HCT116 (cell line): ENCODE results near the gene HOMER2. TPM values are rescaled to one million over a fixed set of nuclear protein-coding genes. Genes with fewer than 3 reads are reported as not detected.

Experiments used
- ATAC-seq: fragments of 200-7000 bp; cut with Tn5 transposase; 2 replicates; pipeline ENCODE4 v1.9.1; 2020; ENCODE audit warnings: mild to moderate bottlenecking, moderate library complexity
- BruUV-seq: library from RNA; stranded (reverse); fragments of 400-500 nt; replicated peaks from 2 replicates; lab custom pipeline; 2021; lab: Mats Ljungman, UMichigan
- CTCF ChIA-PET: fragments of 300-600 bp; sonication (Branson Sonifier 250); formaldehyde crosslinking; loops from one replicate; lab custom pipeline; 2021; ENCODE audit warnings: antibody characterized with exemption; lab: Charles Lee
- POLR2A ChIA-PET: fragments of 300-600, 350-600 bp; sonication (Branson Sonifier 250); formaldehyde crosslinking; loops from one replicate; lab custom pipeline; 2021; ENCODE audit warnings: antibody characterized with exemption; lab: Charles Lee
- RAD21 ChIA-PET, 2 experiments: fragments of 300-600 bp; sonication (Branson Sonifier 250); formaldehyde crosslinking; loops; one replicate each; lab custom pipeline; 2023; ENCODE audit warnings: low total read pairs in 2 of 2; ENCODE audit not compliant: uncharacterized antibody in 2 of 2, unreplicated experiment in 2 of 2, low non-redundant PET in 1 of 2; lab: Charles Lee
- DNase-seq: peaks from one replicate; pipeline ENCODE4 v3.0.0-alpha.2; 2010; ENCODE audit warnings: low read depth, low spot score
- H2AFZ ChIP-seq: fragments of 200-600 bp; shearing (Covaris generic), sonication (generic); 2 replicates; pipeline ENCODE4 v1.6.1; 2017; ENCODE audit warnings: low read depth, mixed run types, mixed read lengths, antibody characterized with exemption, low read length; ENCODE audit not compliant: poor library complexity, severe bottlenecking
- H3K27ac ChIP-seq: 2 replicates; pipeline ENCODE4 v1.5.1; 2012; ENCODE audit warnings: low read depth, low read length
- H3K27me3 ChIP-seq: fragments of 200-600 bp; sonication (generic); 2 replicates; pipeline ENCODE4 v1.6.1; 2016; ENCODE audit warnings: mixed run types, low read length, mixed read lengths; ENCODE audit not compliant: insufficient read depth
- H3K36me3 ChIP-seq, 2 experiments: fragments of 200-500 bp in 1 of 2; fragments of 200-600 bp in 1 of 2; sonication (Bioruptor generic) in 1 of 2; sonication (generic) in 1 of 2; 2 replicates each; pipeline versions ENCODE4 v1.5.1 to v1.6.1; 2014 to 2016; ENCODE audit warnings: low read length in 2 of 2, inconsistent platforms in 1 of 2, mixed read lengths in 1 of 2, mixed run types in 1 of 2; ENCODE audit not compliant: insufficient read depth in 2 of 2, control insufficient read depth in 1 of 2
- H3K4me1 ChIP-seq, 2 experiments: fragments of 200-600 bp in 1 of 2; sonication (generic) in 1 of 2; 2 replicates each; pipeline versions ENCODE4 v1.5.1 to v1.6.1; 2012 to 2017; ENCODE audit warnings: low read length in 2 of 2, inconsistent platforms in 1 of 2, mild to moderate bottlenecking in 1 of 2, mixed read lengths in 1 of 2, mixed run types in 1 of 2, moderate library complexity in 1 of 2; ENCODE audit not compliant: insufficient read depth in 2 of 2, control insufficient read depth in 1 of 2
- H3K4me2 ChIP-seq: fragments of 200-600 bp; sonication (generic); 2 replicates; pipeline ENCODE4 v1.6.1; 2017; ENCODE audit warnings: mixed run types, low read length, mixed read lengths
- H3K4me3 ChIP-seq, 2 experiments: fragments of 200-600 bp in 1 of 2; sonication (generic) in 1 of 2; replicated peaks in 1 of 2; 2 replicates each; pipeline ENCODE4 v1.5.1; 2011 to 2016; ENCODE audit warnings: low read length in 2 of 2, control low read depth in 1 of 2, low read depth in 1 of 2, mild to moderate bottlenecking in 1 of 2, mixed read lengths in 1 of 2, mixed run types in 1 of 2
- H3K79me2 ChIP-seq: fragments of 200-600 bp; sonication (generic); 2 replicates; pipeline ENCODE4 v1.6.1; 2017; ENCODE audit warnings: mild to moderate bottlenecking, mixed run types, low read length, moderate library complexity, mixed read lengths; ENCODE audit not compliant: insufficient read depth
- H3K9ac ChIP-seq: fragments of 200-600 bp; sonication (generic); 2 replicates; pipeline ENCODE4 v1.6.1; 2016; ENCODE audit warnings: low read length, mixed read lengths
- H3K9me2 ChIP-seq: fragments of 200-600 bp; sonication (generic), shearing (Covaris generic); 2 replicates; pipeline ENCODE4 v1.6.1; 2017; ENCODE audit warnings: mixed run types, mild to moderate bottlenecking, moderate library complexity; ENCODE audit not compliant: insufficient read depth
- H3K9me3 ChIP-seq, 2 experiments: fragments of 200-500 bp in 1 of 2; fragments of 200-600 bp in 1 of 2; sonication (Bioruptor generic) in 1 of 2; sonication (generic) in 1 of 2; 2 replicates each; pipeline ENCODE4 v1.6.1; 2014 to 2017; ENCODE audit warnings: low read length in 2 of 2, mixed read lengths in 2 of 2, inconsistent platforms in 1 of 2, low read depth in 1 of 2, mild to moderate bottlenecking in 1 of 2, mixed run types in 1 of 2, moderate library complexity in 1 of 2; ENCODE audit not compliant: control insufficient read depth in 1 of 2, insufficient read depth in 1 of 2
- H4K20me1 ChIP-seq: fragments of 200-600 bp; sonication (generic), shearing (Covaris generic); 2 replicates; pipeline ENCODE4 v1.6.1; 2017; ENCODE audit warnings: mixed run types, mild to moderate bottlenecking, moderate library complexity; ENCODE audit not compliant: insufficient read depth
- CEBPB ChIP-seq: IDR thresholded peaks from 2 replicates; pipeline ENCODE4 v1.6.1; 2012; ENCODE audit warnings: low read depth
- EGR1 ChIP-seq: IDR thresholded peaks from 2 replicates; pipeline ENCODE4 v1.6.1; 2012; ENCODE audit warnings: low read depth
- ELF1 ChIP-seq: IDR thresholded peaks from 2 replicates; pipeline ENCODE4 v1.6.1; 2012; ENCODE audit warnings: low read depth, borderline replicate concordance
- EZH2 ChIP-seq: fragments of 200-600 bp; sonication (generic); IDR thresholded peaks from 2 replicates; pipeline ENCODE4 v1.6.1; 2017; ENCODE audit warnings: antibody characterized with exemption, mixed run types
- EZH2phosphoT487 ChIP-seq: fragments of 200-600 bp; IDR thresholded peaks from 2 replicates; pipeline ENCODE4 v1.6.1; 2018; ENCODE audit warnings: antibody characterized with exemption, borderline replicate concordance
- FOSL1 ChIP-seq: IDR thresholded peaks from 2 replicates; pipeline ENCODE4 v1.6.1; 2012; ENCODE audit warnings: low read depth
- JUND ChIP-seq: IDR thresholded peaks from 2 replicates; pipeline ENCODE4 v1.6.1; 2012
- POLR2AphosphoS5 ChIP-seq: IDR thresholded peaks from 2 replicates; pipeline ENCODE4 v1.6.1; 2011; ENCODE audit warnings: mild to moderate bottlenecking, low read depth, low read length, moderate library complexity
- RAD21 ChIP-seq: IDR thresholded peaks from 2 replicates; pipeline ENCODE4 v1.6.1; 2012; ENCODE audit warnings: low read depth, mild to moderate bottlenecking
- SIN3A ChIP-seq: IDR thresholded peaks from 2 replicates; pipeline ENCODE4 v1.6.1; 2012; ENCODE audit warnings: low read depth
- SP1 ChIP-seq: IDR thresholded peaks from 2 replicates; pipeline ENCODE4 v1.6.1; 2012; ENCODE audit warnings: low read depth
- SRF ChIP-seq: IDR thresholded peaks from 2 replicates; pipeline ENCODE4 v1.6.1; 2012; ENCODE audit warnings: low read depth
- TCF7L2 ChIP-seq: IDR thresholded peaks from 2 replicates; pipeline ENCODE4 v1.7.0; 2011; ENCODE audit warnings: borderline replicate concordance, inconsistent platforms; ENCODE audit not compliant: insufficient read depth, insufficient read length; ENCODE audit errors: extremely low read depth
- YY1 ChIP-seq: IDR thresholded peaks from 2 replicates; pipeline ENCODE4 v1.6.1; 2011; ENCODE audit warnings: low read length, low read depth, moderate library complexity, mild to moderate bottlenecking; ENCODE audit not compliant: insufficient replicate concordance; ENCODE audit errors: extremely low read depth
- ZNF274 ChIP-seq: fragments of 200-500 bp; sonication (Bioruptor generic); IDR thresholded peaks from 2 replicates; pipeline ENCODE4 v1.6.1; 2014; ENCODE audit warnings: mild to moderate bottlenecking, low read depth, low read length, inconsistent platforms
- intact Hi-C: fragments of 100-400 bp; cut with micrococcal nuclease; formaldehyde crosslinking; loops from 2 replicates; pipeline ENCODE4 v1.10.0; 2022
- total RNA-seq: library from RNA; stranded (reverse); gene quantifications from one replicate; pipeline ENCODE4 v1.2.1, GENCODE V29; 2021; ENCODE audit not compliant: unreplicated experiment
- TF ChIP-seq, protein P1 (sequence below), 3 experiments: fragments of 200-600 bp in 1 of 3; sonication (generic) in 1 of 3; IDR thresholded peaks in 2 of 3; conservative IDR thresholded peaks in 1 of 3; 2 replicates each; pipeline ENCODE4 v1.5.1; 2012 to 2017; ENCODE audit warnings: low read depth in 2 of 3, low read length in 2 of 3, antibody characterized with exemption in 1 of 3, borderline replicate concordance in 1 of 3, control low read depth in 1 of 3, mild to moderate bottlenecking in 1 of 3, mixed read lengths in 1 of 3, mixed run types in 1 of 3, moderate library complexity in 1 of 3; ENCODE audit not compliant: insufficient read depth in 1 of 3
- TF ChIP-seq, protein P2 (sequence below): IDR thresholded peaks from 2 replicates; pipeline ENCODE4 v1.6.1; 2012; ENCODE audit warnings: low read depth
- TF ChIP-seq, protein P3 (sequence below): IDR thresholded peaks from 2 replicates; pipeline ENCODE4 v1.6.1; 2012
- TF ChIP-seq, protein P4 (sequence below): IDR thresholded peaks from 2 replicates; pipeline ENCODE4 v1.6.1; 2011; ENCODE audit warnings: mild to moderate bottlenecking, low read length, moderate library complexity; ENCODE audit not compliant: insufficient replicate concordance; ENCODE audit errors: extremely low read depth
- TF ChIP-seq, protein P5 (sequence below): IDR thresholded peaks from 2 replicates; pipeline ENCODE4 v1.6.1; 2012

Gene HOMER2
- total RNA-seq, 1 experiment from 2014 or later = 3.9 TPM

DNA sequence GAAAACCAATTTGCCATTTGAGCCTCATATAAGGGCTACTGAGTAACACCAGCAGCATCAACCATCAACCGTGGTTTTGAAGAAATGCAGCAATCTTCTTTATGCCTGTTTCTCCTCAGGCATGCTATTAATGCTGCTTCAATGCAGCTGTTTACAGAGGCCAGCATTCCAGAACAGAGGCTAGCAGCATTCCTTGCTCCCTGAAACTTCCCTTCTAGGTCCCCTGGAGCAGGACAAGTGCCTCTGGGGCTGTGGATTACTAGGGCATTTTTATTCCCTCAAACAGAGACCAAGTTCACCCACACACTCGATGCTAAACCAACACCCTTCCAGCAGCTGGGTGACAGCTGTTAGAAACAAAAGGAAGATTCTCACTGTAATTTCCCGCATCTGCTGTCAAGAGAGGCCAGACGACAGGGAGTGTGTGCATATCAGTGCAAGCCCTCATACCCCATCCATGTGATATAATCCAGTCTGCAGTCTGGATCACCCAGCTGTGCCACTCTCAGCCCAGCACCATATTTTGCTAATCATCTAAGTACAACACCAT, 57.5 kb downstream of the HOMER2 start:
- Histone ChIP-seq H3K4me2 (no peak overlapping the region), H3K27ac (no peak overlapping the region), H3K9ac (no peak overlapping the region), H3K4me1 (no peaks in the 10 kb centered on the region), H3K36me3 (no peaks in the 10 kb centered on the region), H2AFZ (no peak overlapping the region), H4K20me1 (no peaks in the 10 kb centered on the region), H3K9me3 (no peaks in the 10 kb centered on the region), H3K27me3 (no peaks in the 10 kb centered on the region), H3K4me3 (no peak overlapping the region), H3K9me2 (no peaks in the 10 kb centered on the region), H3K79me2 (no peaks in the 10 kb centered on the region)
- ChIA-PET POLR2A (no interaction called here), CTCF (no interaction called here), RAD21 (no interaction called here)
- TF ChIP-seq, protein P1, sequence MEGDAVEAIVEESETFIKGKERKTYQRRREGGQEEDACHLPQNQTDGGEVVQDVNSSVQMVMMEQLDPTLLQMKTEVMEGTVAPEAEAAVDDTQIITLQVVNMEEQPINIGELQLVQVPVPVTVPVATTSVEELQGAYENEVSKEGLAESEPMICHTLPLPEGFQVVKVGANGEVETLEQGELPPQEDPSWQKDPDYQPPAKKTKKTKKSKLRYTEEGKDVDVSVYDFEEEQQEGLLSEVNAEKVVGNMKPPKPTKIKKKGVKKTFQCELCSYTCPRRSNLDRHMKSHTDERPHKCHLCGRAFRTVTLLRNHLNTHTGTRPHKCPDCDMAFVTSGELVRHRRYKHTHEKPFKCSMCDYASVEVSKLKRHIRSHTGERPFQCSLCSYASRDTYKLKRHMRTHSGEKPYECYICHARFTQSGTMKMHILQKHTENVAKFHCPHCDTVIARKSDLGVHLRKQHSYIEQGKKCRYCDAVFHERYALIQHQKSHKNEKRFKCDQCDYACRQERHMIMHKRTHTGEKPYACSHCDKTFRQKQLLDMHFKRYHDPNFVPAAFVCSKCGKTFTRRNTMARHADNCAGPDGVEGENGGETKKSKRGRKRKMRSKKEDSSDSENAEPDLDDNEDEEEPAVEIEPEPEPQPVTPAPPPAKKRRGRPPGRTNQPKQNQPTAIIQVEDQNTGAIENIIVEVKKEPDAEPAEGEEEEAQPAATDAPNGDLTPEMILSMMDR (IDR thresholded peaks at IDR 0.05 in 2 of 3, conservative IDR thresholded peaks at IDR 0.05 in 1 of 3; ENCODE audit: borderline replicate concordance in 1 of 3, insufficient read depth in 1 of 3, low read depth in 2 of 3, low read length in 2 of 3) = no peak
- TF ChIP-seq RAD21 (no peak), EGR1 (no peak), EZH2 (no peak), SRF (no peak), JUND (no peak), EZH2phosphoT487 (no peak), CEBPB (no peak), ELF1 (no peak), SIN3A (no peak), FOSL1 (no peak), YY1 (no peak), TCF7L2 (no peak), POLR2AphosphoS5 (no peak), ZNF274 (no peak), SP1 (no peak)
- TF ChIP-seq, protein P2, sequence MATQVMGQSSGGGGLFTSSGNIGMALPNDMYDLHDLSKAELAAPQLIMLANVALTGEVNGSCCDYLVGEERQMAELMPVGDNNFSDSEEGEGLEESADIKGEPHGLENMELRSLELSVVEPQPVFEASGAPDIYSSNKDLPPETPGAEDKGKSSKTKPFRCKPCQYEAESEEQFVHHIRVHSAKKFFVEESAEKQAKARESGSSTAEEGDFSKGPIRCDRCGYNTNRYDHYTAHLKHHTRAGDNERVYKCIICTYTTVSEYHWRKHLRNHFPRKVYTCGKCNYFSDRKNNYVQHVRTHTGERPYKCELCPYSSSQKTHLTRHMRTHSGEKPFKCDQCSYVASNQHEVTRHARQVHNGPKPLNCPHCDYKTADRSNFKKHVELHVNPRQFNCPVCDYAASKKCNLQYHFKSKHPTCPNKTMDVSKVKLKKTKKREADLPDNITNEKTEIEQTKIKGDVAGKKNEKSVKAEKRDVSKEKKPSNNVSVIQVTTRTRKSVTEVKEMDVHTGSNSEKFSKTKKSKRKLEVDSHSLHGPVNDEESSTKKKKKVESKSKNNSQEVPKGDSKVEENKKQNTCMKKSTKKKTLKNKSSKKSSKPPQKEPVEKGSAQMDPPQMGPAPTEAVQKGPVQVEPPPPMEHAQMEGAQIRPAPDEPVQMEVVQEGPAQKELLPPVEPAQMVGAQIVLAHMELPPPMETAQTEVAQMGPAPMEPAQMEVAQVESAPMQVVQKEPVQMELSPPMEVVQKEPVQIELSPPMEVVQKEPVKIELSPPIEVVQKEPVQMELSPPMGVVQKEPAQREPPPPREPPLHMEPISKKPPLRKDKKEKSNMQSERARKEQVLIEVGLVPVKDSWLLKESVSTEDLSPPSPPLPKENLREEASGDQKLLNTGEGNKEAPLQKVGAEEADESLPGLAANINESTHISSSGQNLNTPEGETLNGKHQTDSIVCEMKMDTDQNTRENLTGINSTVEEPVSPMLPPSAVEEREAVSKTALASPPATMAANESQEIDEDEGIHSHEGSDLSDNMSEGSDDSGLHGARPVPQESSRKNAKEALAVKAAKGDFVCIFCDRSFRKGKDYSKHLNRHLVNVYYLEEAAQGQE = no peak
- TF ChIP-seq, protein P3, sequence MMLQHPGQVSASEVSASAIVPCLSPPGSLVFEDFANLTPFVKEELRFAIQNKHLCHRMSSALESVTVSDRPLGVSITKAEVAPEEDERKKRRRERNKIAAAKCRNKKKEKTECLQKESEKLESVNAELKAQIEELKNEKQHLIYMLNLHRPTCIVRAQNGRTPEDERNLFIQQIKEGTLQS = no peak
- TF ChIP-seq, protein P4, sequence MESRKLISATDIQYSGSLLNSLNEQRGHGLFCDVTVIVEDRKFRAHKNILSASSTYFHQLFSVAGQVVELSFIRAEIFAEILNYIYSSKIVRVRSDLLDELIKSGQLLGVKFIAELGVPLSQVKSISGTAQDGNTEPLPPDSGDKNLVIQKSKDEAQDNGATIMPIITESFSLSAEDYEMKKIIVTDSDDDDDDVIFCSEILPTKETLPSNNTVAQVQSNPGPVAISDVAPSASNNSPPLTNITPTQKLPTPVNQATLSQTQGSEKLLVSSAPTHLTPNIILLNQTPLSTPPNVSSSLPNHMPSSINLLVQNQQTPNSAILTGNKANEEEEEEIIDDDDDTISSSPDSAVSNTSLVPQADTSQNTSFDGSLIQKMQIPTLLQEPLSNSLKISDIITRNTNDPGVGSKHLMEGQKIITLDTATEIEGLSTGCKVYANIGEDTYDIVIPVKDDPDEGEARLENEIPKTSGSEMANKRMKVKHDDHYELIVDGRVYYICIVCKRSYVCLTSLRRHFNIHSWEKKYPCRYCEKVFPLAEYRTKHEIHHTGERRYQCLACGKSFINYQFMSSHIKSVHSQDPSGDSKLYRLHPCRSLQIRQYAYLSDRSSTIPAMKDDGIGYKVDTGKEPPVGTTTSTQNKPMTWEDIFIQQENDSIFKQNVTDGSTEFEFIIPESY = no peak
- TF ChIP-seq, protein P5, sequence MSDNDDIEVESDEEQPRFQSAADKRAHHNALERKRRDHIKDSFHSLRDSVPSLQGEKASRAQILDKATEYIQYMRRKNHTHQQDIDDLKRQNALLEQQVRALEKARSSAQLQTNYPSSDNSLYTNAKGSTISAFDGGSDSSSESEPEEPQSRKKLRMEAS = no peak
- intact Hi-C loops = no loop called here
- ATAC-seq (no peak), DNase-seq (no peak)
- no TSS peak for BruUV-seq
